Neuron (in vitro differentiated cells): ENCODE results near the gene GABRR3.

Experiments
- H2AFZ ChIP-seq: one replicate; pipeline ENCODE4 v1.6.1; 2013; ENCODE audit warnings: low read depth, mild to moderate bottlenecking, inconsistent platforms, low read length, moderate library complexity
- H3K27me3 ChIP-seq: one replicate; pipeline ENCODE4 v1.6.1; 2013; ENCODE audit warnings: low read length; ENCODE audit not compliant: insufficient read depth
- H3K36me3 ChIP-seq: one replicate; pipeline ENCODE4 v1.6.1; 2013; ENCODE audit warnings: low read length; ENCODE audit not compliant: insufficient read depth
- H3K4me1 ChIP-seq: one replicate; pipeline ENCODE4 v1.6.1; 2013; ENCODE audit warnings: low read length; ENCODE audit not compliant: insufficient read depth
- H3K4me3 ChIP-seq: 2 replicates; pipeline ENCODE4 v1.5.1; 2013; ENCODE audit warnings: mild to moderate bottlenecking, low read length, moderate library complexity
- H3K9me3 ChIP-seq: one replicate; pipeline ENCODE4 v1.6.1; 2013; ENCODE audit warnings: low read length

The GABRR3 gene

DNA sequence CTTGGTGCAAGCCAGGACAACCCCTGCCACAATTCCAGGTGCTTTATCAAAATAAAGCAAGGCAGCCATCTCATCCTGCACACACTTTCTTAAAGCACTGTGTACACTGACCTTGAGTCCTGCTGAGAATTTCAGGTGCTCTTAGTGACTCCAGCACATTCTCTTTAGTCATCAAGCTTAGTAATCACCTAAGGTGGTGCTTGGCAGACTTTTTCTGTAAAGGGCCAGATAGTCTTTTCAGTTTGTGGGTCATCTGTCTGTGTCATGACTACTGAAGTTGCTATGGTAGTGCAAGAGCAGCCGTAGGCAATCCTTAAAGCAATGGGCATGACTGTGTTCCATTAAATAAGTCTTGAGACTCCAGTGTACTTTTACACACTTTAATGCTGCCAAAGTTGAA lies 99.3 kb downstream of the GABRR3 start:
- peaks cover 25% of the 10 kb centered on the region for H3K36me3 ChIP-seq
- no peak overlapping the region for H2AFZ ChIP-seq
- H3K4me3 ChIP-seq: no peak overlapping the region

More for the DNA sequence above, 99.3 kb downstream of the GABRR3 start:
- Histone ChIP-seq H3K27me3 (no peaks in the 10 kb centered on the region), H3K9me3 (no peaks in the 10 kb centered on the region), H3K4me1 (no peaks in the 10 kb centered on the region)
